22Rv1 (cell line): ENCODE measurements around the gene UNC5C.

Experiments
- CTCF ChIP-seq: fragments of 450-650 bp; IDR thresholded peaks from 2 replicates; pipeline ENCODE4 v1.5.1; 2017; ENCODE audit warnings: mild to moderate bottlenecking
- ZFX ChIP-seq: fragments of 450-650 bp; IDR thresholded peaks from 2 replicates; pipeline ENCODE4 v1.6.1; 2017; ENCODE audit warnings: antibody characterized with exemption, borderline replicate concordance

GRCh38 chr4:95251568-95251967, 297.2 kb downstream of the UNC5C start:
- TF ChIP-seq CTCF (no peak), ZFX (no peak)
